HepG2 (cell line): ENCODE data around the gene MPZ. TPM values are rescaled to one million over a fixed set of nuclear protein-coding genes. Genes with fewer than 3 reads are reported as not detected.

Source experiments
- ATAC-seq: fragments of 200-7000 bp; cut with Tn5 transposase; 3 replicates; pipeline ENCODE4 v1.9.1; 2020; ENCODE audit warnings: mild to moderate bottlenecking, moderate library complexity
- BruUV-seq: library from RNA; stranded (reverse); fragments of 400-500 nt; replicated peaks from 2 replicates; lab custom pipeline; 2021; lab: Mats Ljungman, UMichigan
- CTCF ChIA-PET: fragments of 300-600 bp; formaldehyde crosslinking; extraction: SDS; loops from one replicate; lab custom pipeline; 2021; ENCODE audit warnings: low total read pairs, inconsistent platforms, low intra/inter-chr PET ratio; lab: Yijun Ruan, JAX
- POLR2A ChIA-PET: fragments of 350-600 bp; sonication (Branson Sonifier 250); formaldehyde crosslinking; loops from one replicate; lab custom pipeline; 2020; ENCODE audit warnings: antibody characterized with exemption, inconsistent platforms; lab: Yijun Ruan, JAX
- DNase-seq: peaks from one replicate; pipeline ENCODE4 v3.0.0-alpha.2; 2015; ENCODE audit warnings: low spot score
- FAIRE-seq: peaks from 3 replicates; lab custom pipeline; 2011; peaks lifted over from hg19 to GRCh38; lab: Jason Lieb, UNC
- H2AFZ ChIP-seq: one replicate; pipeline ENCODE4 v1.6.1; 2011; ENCODE audit warnings: low read length, inconsistent platforms
- H3K27ac ChIP-seq: fragments of 300-600 bp; 3 replicates; pipeline ENCODE4 v1.8.0; 2011; ENCODE audit warnings: mixed run types, mild to moderate bottlenecking, mixed read lengths, low read length, inconsistent platforms; ENCODE audit not compliant: insufficient read depth; ENCODE audit errors: extremely low read length
- H3K27me3 ChIP-seq, 2 experiments: fragments of 200-600 bp in 1 of 2; 2 replicates in 1 of 2; 3 replicates in 1 of 2; pipeline versions ENCODE4 v1.6.0 to v1.8.0; 2011; ENCODE audit warnings: low read length in 2 of 2, mild to moderate bottlenecking in 2 of 2, moderate library complexity in 2 of 2, inconsistent platforms in 1 of 2; ENCODE audit not compliant: insufficient read depth in 2 of 2, control insufficient read depth in 1 of 2
- H3K36me3 ChIP-seq, 2 experiments: fragments of 200-600 bp in 1 of 2; replicated peaks in 1 of 2; 2 replicates in 1 of 2; 3 replicates in 1 of 2; pipeline versions ENCODE4 v1.5.1 to v1.8.0; 2011; ENCODE audit warnings: low read length in 2 of 2, inconsistent platforms in 1 of 2; ENCODE audit not compliant: insufficient read depth in 2 of 2, control insufficient read depth in 1 of 2
- H3K4me1 ChIP-seq: 2 replicates; pipeline ENCODE4 v1.5.1; 2012; ENCODE audit warnings: low read length, inconsistent platforms; ENCODE audit not compliant: insufficient read depth
- H3K4me2 ChIP-seq: 2 replicates; pipeline ENCODE4 v1.6.0; 2011; ENCODE audit warnings: low read depth, low read length, inconsistent platforms
- H3K4me3 ChIP-seq, 3 experiments: fragments of 200-600 bp in 1 of 3; sonication (generic), shearing (Covaris generic) in 1 of 3; replicated peaks in 1 of 3; 2 replicates each; pipeline ENCODE4 v1.5.1; 2011 to 2016; ENCODE audit warnings: low read length in 3 of 3, inconsistent platforms in 2 of 3, low read depth in 2 of 3, mild to moderate bottlenecking in 2 of 3, control low read depth in 1 of 3, mixed read lengths in 1 of 3; ENCODE audit not compliant: insufficient read depth in 1 of 3
- H3K79me2 ChIP-seq: one replicate; pipeline ENCODE4 v1.6.1; 2011; ENCODE audit warnings: low read length, inconsistent platforms; ENCODE audit not compliant: insufficient read depth
- H3K9ac ChIP-seq: 2 replicates; pipeline ENCODE4 v1.6.0; 2011; ENCODE audit warnings: mild to moderate bottlenecking, low read depth, low read length, inconsistent platforms; ENCODE audit not compliant: insufficient read depth
- H3K9me3 ChIP-seq: 2 replicates; pipeline ENCODE4 v1.5.1; 2012; ENCODE audit warnings: mild to moderate bottlenecking, low read length
- H4K20me1 ChIP-seq: 2 replicates; pipeline ENCODE4 v1.6.0; 2011; ENCODE audit warnings: inconsistent platforms, mild to moderate bottlenecking, low read length, moderate library complexity; ENCODE audit not compliant: insufficient read depth
- ARHGAP35 ChIP-seq: sonication (generic); formaldehyde crosslinking; IDR thresholded peaks from 2 replicates; pipeline ENCODE4 v1.9.0; 2022; ENCODE audit warnings: mild to moderate bottlenecking, inconsistent platforms, moderate library complexity, missing genetic modification reagents, borderline replicate concordance
- GZF1 ChIP-seq: sonication (generic); formaldehyde crosslinking; IDR thresholded peaks from 2 replicates; pipeline ENCODE4 v1.5.1; 2020; ENCODE audit warnings: mild to moderate bottlenecking, missing genetic modification reagents
- HOXA7 ChIP-seq: sonication (generic); formaldehyde crosslinking; IDR thresholded peaks from 2 replicates; pipeline ENCODE4 v1.8.1; 2022; ENCODE audit warnings: mild to moderate bottlenecking, missing genetic modification reagents, moderate library complexity
- ISX ChIP-seq: sonication (generic); formaldehyde crosslinking; conservative IDR thresholded peaks from 2 replicates; pipeline ENCODE4 v1.5.0; 2020; ENCODE audit warnings: missing genetic modification reagents
- NCOR1 ChIP-seq: fragments of 200-600 bp; sonication (generic); IDR thresholded peaks from 2 replicates; pipeline ENCODE4 v1.7.0; 2017; ENCODE audit warnings: antibody characterized with exemption, low read length, borderline replicate concordance
- RCOR2 ChIP-seq: IDR thresholded peaks from 2 replicates; pipeline ENCODE4 v1.6.1; 2016; ENCODE audit warnings: missing biosample characterization, missing genetic modification reagents
- SMARCE1 ChIP-seq: fragments of 450-650 bp; IDR thresholded peaks from 2 replicates; pipeline ENCODE4 v1.6.1; 2017; ENCODE audit warnings: borderline replicate concordance
- ZNF557 ChIP-seq: sonication (generic); formaldehyde crosslinking; IDR thresholded peaks from 2 replicates; pipeline ENCODE4 v1.4.0; 2020; ENCODE audit warnings: missing genetic modification reagents
- ZNF614 ChIP-seq: IDR thresholded peaks from 2 replicates; pipeline ENCODE4 v1.6.1; 2018; ENCODE audit warnings: missing biosample characterization, missing genetic modification reagents, inconsistent platforms, borderline replicate concordance
- WGBS: methylation state at CpG from one replicate; pipeline ENCODE4 v1.1.6; 2017; ENCODE audit warnings: low lambda C conversion rate; 5-methylcytosine and 5-hydroxymethylcytosine counted together
- in situ Hi-C: cut with HindIII; loops from 2 replicates; pipeline ENCODE4 v1.10.0; 2017; ENCODE audit warnings: low pct_unique_long_range_greater_than_20kb; ENCODE audit not compliant: extremely low pct_ligation_motif_present
- intact Hi-C: fragments of 100-400 bp; cut with micrococcal nuclease; formaldehyde crosslinking; loops from one replicate; pipeline ENCODE4 v1.10.0; 2022; ENCODE audit not compliant: unreplicated experiment
- polyA plus RNA-seq, 8 experiments: library from polyadenylated mRNA; depleted of rRNA in 3 of 8; stranded (reverse) in 7 of 8; unstranded in 1 of 8; fragments of >200 nt; fragmentation: Illumina TruSeq in 4 of 8; extraction: Trizol in 4 of 8; gene quantifications; 2 replicates each; pipeline versions ENCODE4 v1.2.1 to v1.2.3, GENCODE V29; 2011 to 2016; ENCODE audit warnings: low read depth in 4 of 8, missing spikeins in 1 of 8, mixed read lengths in 1 of 8; ENCODE audit not compliant: insufficient read depth in 1 of 8
- total RNA-seq, 5 experiments: library from RNA; depleted of rRNA; stranded (reverse); fragments of >200 nt; fragmentation: Illumina TruSeq; extraction: Trizol; gene quantifications; 2 replicates each; pipeline ENCODE4 v1.2.3, GENCODE V29; 2016; ENCODE audit warnings: low read depth in 1 of 5

Gene MPZ
- total and polyA plus RNA-seq, 2 of the 13 experiments (the other 11 are each of a cell fraction or from before 2014, with no cell fraction given): 18.3 to 24.6 TPM

DNA sequence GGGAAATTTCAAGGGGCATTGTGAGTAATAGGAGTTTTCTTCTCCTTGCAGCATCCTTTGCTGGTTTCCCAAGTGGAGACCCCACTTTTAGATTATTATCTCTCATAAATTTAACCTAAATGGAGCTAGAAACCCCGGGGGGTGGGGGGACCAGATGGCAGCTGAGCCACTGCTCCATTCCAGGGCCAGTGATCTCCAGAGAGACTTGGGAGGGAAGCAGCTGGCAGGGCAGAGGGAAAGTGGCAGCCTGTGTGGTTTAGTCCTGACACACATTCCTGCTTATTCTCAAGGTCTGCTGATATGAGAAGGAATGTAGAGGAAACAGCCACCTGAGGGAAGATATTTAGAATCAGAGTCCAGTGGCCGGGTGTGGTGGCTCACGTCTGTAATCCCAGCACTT, 34.9 kb downstream of the MPZ start:
- H3K4me1 ChIP-seq: no peaks in the 10 kb centered on the region
- in situ Hi-C loops: no loop called here
- no peak overlapping the region for H3K9ac ChIP-seq
- WGBS: 14% methylated on average over 3 of the region's 3 CpGs
- intact Hi-C loops: no loop called here
- H3K4me2 ChIP-seq: no peak overlapping the region
- CTCF ChIA-PET: no interaction called here
- H3K27me3 ChIP-seq: no peaks in the 10 kb centered on the region
- H2AFZ ChIP-seq: no peak overlapping the region
- no TSS peak for BruUV-seq
- no peak for FAIRE-seq
- H3K4me3 ChIP-seq: no peak overlapping the region
- H3K27ac ChIP-seq: no peak overlapping the region
- POLR2A ChIA-PET: no interaction called here
- H3K9me3 ChIP-seq: no peaks in the 10 kb centered on the region
- DNase-seq: no peak
- no peaks in the 10 kb centered on the region for H3K79me2 ChIP-seq
- no peaks in the 10 kb centered on the region for H4K20me1 ChIP-seq
- no peaks in the 10 kb centered on the region for H3K36me3 ChIP-seq
- TF ChIP-seq ZNF557 (no peak), SMARCE1 (no peak), HOXA7 (CRISPR knock-in tag) (no peak), RCOR2 (no peak), ISX (CRISPR knock-in tag) (no peak)
- ATAC-seq: no peak; the same call in 2 of the 3 replicates

DNA sequence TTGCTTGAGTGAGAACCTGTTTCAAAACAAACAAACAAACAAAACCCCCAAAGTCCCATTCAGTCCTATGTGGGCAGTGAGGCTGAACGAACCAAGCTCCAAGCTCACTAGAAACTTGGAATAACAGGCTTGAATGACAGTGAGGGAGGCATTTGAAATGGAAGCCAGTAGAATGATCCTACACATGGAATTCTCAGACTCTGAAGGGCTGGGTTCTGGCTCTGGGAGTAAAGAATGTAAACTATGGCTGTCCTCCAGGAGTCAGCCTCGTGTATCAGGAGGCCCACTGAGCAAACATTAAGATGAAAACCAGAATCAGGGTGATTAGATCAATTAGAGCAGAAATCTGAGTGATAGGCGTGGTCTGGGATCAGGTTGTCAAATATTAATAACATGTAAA, 36.4 kb downstream of the MPZ start:
- H2AFZ ChIP-seq: no peak overlapping the region
- ATAC-seq: no peak
- BruUV-seq: no TSS peak
- H3K36me3 ChIP-seq: no peaks in the 10 kb centered on the region
- no peak for TF ChIP-seq ISX (CRISPR knock-in tag)
- TF ChIP-seq ARHGAP35 (CRISPR knock-in tag): no peak
- TF ChIP-seq GZF1: no peak
- no peak for TF ChIP-seq NCOR1
- TF ChIP-seq ZNF614 (CRISPR knock-in tag): no peak
- H3K9me3 ChIP-seq: no peaks in the 10 kb centered on the region
- intact Hi-C loops: no loop called here
- H3K27ac ChIP-seq: no peak overlapping the region
- ChIA-PET POLR2A (no interaction called here), CTCF (no interaction called here)
- no peaks in the 10 kb centered on the region for H3K27me3 ChIP-seq
- FAIRE-seq: no peak
- H3K4me1 ChIP-seq: no peaks in the 10 kb centered on the region
- no peak overlapping the region for H3K4me3 ChIP-seq
- 3% methylated on average over 3 of the region's 3 CpGs for WGBS
- DNase-seq: no peak
- no peaks in the 10 kb centered on the region for H4K20me1 ChIP-seq
- in situ Hi-C loops: no loop called here
- no peak overlapping the region for H3K4me2 ChIP-seq
- no peak overlapping the region for H3K9ac ChIP-seq
- H3K79me2 ChIP-seq: no peaks in the 10 kb centered on the region
